MV-4-11 (cell line): ENCODE data around the gene NFIL3.
"Not testable (repeated sequence)": the region's sequence is repeated elsewhere in the genome, so short reads cannot be mapped to it uniquely, and the experiment has no call there.

ENCODE experiments used
- DNase-seq: peaks from one replicate; lab custom pipeline; 2025; lab: John Stamatoyannopoulos, UW

The NFIL3 gene

GRCh38 chr9:91395106-91395552 is 28.5 kb downstream of the NFIL3 start:
- peak; percentile 91 for DNase-seq

DNA sequence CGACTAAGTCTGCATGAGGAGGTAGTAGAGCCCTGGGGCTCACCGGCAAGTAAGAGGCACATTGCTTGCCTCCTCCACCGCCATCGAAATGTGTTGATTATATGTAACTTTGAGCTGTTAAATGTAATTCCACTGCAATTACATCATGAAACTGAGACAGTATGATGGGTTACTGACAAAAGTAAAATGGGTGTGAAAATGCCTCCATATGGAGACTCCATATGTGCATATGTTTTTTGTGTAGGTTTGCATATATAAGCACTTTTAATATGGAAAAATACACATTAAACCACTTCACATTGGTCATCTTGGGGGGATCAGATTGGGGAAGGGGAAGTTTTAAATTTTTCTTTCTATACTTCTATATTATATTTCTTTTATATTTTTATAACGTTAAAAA is 29.8 kb downstream of the NFIL3 start:
- no peak for DNase-seq

GRCh38 chr9:91392435-91392834 is 31.2 kb downstream of the NFIL3 start:
- no peak for DNase-seq

GRCh38 chr9:91391818-91392217 is 31.8 kb downstream of the NFIL3 start:
- DNase-seq, result no peak

DNA sequence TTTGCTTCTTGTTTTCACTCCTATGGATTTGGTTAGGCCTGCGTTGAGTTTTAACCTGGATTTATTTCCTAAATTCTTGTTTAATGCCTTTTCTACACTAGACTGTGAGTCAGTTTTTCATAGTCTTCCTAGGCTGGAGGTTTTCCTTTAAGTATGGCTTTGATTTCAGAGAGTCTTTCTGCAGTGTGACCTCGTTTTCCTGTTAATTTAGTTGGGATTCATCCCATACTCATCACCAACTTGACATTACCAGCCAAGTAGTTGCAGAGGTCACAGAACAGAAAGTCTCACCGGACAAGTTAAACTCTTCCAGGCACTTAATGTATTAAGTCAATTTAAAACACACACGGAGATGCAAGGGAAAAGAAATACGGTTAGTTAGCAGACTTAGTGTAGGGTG is 32.2 kb downstream of the NFIL3 start:
- DNase-seq, result no peak

DNA sequence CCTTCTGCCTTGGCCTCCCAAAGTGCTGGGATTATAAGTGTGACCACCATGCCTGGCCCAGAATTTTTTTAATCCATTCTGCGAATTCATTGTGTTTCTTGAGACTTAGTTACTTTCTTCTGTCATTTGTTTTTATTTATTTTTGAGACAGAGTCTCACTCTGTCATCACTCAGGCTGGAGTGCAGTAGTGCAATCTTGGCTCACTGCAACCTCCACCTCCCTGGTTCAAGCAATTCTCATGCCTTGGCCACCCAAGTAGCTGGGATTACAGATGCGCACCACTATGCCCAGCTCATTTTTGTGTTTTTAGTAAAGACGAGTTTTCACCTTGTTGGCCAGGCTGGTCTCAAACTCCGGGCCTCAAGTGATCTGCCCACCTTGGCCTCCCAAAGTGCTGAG is 33.9 kb downstream of the NFIL3 start:
- not testable (repeated sequence) for DNase-seq

DNA sequence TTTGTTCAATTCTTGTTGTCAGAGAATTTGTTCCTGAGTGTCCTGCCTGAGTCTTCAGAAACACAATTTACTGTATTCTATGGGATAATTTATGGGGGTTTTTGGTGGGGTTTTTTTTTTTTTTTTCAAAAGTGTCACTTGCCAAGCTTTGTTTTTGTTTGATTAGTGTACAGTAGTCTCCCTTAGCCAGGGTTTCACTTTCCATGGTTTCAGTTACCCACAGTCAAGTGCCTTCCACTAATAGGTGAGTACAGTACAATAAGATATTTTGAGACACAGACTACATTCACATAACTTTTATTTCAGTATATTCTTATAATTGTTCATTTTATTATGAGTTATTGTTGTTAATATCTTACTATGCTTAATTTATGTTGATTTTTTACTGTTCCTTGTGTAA is 36.9 kb downstream of the NFIL3 start:
- DNase-seq, result no peak

GRCh38 chr9:91384954-91385353 is 38.7 kb downstream of the NFIL3 start:
- no peak for DNase-seq

- DNase-seq, result no peak
Observed at GRCh38 chr9:91383577-91383976, 40.1 kb downstream of the NFIL3 start.

DNA sequence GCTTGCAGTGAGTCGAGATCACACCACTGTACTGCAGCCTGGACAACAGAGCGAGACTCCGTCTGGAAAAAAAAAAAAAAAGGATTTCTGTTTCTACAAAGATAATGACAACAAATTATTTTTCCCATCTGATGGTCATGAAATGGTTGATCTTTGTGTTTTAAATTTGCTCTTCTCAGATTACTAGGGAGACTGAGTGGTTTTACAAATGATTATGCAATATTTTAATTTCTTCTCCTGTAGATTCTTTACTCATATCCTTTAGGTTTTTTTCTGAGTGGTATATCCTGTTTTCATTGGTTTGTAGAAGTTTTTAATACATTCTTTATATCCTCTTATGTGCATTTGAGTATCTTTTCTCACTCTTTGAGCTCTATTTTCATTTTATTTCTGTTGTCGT is 41.3 kb downstream of the NFIL3 start:
- peak; percentile 22 for DNase-seq

GRCh38 chr9:91379426-91379825 is 44.2 kb downstream of the NFIL3 start:
- peak; percentile 43 for DNase-seq

DNA sequence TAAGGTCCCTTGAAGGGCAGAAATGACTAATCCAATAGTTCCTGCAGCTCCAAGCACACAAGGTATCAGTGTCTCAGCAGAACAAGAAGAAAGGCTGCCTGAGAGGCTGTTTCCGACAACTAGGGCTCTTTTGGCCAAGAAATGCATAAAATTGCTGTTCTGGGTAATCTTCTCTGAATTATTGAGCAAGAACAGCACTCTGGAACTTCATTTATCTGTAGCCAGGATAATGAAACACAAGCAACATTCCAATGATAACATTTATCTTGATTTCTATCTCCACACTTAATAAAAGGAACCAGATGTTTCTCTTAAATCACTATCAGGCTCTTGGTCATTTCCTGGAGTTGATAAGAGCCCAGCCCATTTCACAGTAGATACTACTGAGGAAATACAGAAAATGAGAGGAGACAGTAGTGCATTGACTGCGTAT is 44.9 kb downstream of the NFIL3 start:
- no peak for DNase-seq

DNA sequence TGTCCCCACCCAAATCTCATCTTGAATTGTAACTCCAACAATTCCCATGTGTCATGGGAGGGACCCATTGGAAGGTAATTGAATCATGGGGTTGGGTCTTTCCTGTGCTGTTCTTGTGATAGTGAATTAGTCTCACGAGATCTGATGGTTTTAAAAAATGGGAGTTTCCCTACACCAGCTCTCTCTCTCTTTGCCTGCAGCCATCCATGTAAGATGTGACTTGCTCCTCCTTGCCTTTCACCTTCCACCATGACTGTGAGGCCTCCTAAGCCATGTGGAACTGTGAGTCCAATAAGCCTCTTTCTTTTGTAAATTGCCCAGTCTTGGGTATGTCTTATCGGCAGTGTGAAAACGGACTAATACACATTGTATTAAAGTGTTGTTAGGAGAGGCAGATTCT is 45.6 kb downstream of the NFIL3 start:
- DNase-seq, result not testable (repeated sequence)

DNA sequence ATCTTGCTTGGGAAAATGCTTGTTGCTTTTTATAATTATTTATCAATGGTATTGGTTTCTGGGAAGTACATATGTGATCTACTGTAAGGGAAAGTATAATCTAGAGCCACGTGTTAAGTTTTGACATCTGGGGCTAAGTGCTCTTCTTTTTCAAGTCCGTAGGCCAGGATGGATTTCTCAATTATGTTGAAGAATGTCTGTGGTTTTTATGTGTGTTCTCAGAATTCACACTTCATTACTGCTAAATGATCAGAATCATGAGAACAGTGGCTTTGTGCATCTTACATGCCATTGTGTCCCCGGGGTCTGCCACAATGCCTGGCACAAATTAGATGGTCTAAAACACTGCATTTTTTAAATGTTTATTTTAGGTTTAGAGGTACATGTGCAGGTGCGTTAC is 47.4 kb downstream of the NFIL3 start:
- DNase-seq, result peak; percentile 87

DNA sequence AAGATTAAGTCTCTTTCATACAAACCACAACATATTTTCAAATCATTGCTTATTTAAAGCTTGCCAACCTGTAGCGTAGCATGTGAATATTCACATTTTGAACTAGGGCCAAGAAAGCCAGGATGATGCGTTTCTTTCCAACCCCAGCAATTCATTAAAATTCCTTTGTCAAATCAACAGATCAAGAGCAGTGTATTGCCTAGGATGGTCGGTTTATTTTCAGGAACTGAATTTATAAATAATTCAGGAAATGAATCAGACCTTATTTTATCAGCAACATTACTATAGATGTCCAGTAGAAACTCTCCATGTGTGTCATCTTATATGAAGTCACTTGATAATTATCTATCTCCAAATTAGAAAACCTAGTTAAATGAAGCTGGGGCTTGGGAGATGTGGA is 48.7 kb downstream of the NFIL3 start:
- DNase-seq, result no peak

- DNase-seq, result no peak
Observed at GRCh38 chr9:91371894-91372293, 51.7 kb downstream of the NFIL3 start.

DNA sequence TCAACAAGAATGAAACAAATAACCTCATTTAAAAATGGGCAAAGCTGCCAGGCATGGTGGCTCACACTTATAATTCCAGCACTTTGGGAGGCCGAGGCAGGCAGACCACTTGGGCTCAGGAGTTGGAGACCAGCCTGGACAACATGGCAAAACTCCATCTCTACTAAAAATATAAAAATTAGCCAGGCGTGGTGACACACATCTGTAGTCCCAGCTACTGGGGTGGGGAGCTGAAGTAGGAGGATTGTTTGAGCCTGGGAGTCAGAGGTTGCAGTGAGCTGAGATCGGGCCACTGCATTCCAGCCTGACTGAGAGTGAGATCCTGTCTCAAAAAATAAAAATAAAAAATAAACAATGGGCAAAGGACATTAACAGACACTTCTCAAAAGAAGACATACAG is 53.6 kb downstream of the NFIL3 start:
- not testable (repeated sequence) for DNase-seq

GRCh38 chr9:91364702-91365101 is 58.9 kb downstream of the NFIL3 start:
- DNase-seq, result no peak

DNA sequence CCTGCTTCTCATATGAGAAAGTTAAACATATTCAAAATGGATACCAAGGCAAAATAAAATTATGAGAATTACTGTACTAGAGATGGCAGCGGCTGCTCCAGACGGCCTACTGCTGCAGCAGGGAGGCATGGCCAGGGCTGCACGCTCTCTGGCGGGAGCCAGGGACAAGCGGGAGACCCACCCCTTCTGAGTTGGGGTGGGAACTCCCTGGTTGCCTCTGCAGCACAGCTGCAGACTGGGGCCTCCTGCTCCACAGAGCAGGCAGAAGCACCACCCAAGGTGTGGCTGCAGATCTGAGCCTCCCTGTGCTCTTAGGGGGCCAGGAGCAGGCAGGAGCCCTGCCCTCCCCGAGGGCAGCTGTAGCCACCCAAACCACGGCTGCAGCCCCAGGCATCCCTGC is 59.6 kb downstream of the NFIL3 start:
- no peak for DNase-seq

DNA sequence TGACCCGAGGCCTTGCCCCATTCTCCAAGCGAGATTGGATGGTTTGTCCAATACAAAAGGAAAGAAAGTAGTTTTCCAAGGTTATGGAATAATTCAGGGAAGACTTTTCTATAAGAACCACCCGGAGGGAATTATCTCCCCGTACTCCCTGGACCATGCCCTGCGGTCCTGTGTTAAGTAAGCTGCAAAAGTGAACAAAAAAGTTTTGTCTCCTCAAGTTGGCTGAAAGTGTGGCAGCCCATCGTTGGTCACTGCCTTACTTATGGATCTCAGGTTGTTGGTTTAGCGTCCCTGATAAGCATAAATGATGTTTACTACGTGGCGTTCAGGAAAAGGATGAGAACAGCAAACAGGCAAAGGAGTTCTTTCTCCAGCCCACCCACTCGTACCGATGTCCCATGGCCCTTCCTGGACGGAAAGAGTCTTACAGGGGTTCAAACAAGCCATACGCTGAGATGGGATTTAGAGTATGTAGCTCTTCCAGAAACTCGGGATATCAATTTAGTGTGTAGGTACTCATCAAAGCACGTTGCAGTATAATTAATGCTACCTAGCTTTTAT is 61.5 kb downstream of the NFIL3 start:
- no peak for DNase-seq

DNA sequence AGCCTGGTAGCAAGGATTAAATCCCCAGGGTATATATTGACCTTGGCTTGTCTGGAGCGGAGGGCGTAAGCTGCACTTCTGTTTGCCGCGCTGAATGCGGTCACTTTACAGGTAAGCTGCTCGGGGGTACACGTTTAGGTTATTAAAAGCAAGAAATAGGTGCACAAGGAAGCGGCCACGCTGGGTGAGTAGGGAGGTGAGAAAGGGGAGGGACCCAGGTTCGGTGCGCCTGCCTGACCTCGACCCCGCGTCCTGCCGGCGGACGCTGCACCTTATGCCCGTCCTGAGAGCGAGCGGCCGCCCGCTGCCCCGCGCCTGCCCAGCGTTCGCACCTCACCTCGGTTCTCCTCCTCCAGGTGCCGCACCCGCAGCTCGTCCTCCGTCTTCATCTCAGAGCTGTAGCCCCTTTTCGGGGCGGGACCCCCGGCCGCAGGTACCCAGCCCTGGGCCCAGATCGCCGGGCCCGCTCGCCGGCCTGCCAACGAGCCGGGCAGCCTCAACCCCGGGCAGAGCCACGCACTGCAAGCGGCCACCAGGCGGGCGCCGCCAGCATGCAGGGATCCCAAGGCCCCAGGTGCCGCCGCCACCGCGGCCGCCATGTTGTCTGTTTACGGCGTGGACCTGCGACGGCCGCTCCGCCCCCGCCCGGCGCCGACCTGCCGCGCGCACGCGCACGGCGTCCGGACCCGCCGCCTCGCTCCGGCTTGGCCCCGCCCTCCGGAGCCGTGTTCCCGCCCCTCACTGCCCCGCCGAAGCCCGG is 62.2 kb downstream of the NFIL3 start, which contains the start of gene AUH:
AUH (minus strand) TSS at position 628 of the 760 bp plus-strand sequence; CDS start at position 599, 29 bp downstream.
- DNase-seq, result peak; percentile 61

GRCh38 chr9:91360551-91361290 is 62.9 kb downstream of the NFIL3 start:
- peak; percentile 21 for DNase-seq
